ENCODE results near the gene PCDHB3. TPM values are rescaled to one million over a fixed set of nuclear protein-coding genes. Genes with fewer than 3 reads are reported as not detected.
"Not testable (repeated sequence)": the region's sequence is repeated elsewhere in the genome, so short reads cannot be mapped to it uniquely, and the experiment has no call there.

The PCDHB3 gene
- total and polyA plus RNA-seq, 2 experiments from 2014 or later, result 5.2 to 15.3 TPM

DNA sequence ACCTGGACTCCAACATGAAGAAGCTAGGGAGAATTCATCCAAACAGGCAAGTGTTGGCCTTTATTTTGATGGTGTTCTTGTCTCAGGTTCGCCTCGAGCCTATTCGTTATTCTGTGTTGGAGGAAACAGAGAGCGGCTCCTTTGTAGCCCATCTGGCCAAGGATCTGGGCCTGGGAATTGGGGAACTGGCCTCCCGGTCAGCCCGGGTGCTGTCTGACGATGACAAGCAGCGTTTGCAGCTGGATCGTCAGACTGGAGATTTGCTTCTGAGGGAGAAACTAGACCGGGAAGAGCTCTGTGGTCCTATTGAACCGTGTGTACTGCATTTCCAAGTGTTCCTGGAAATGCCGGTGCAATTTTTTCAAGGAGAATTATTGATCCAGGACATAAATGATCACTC lies 21.7 kb downstream of the PCDHB3 start (continued):
- TF ChIP-seq, protein P1, sequence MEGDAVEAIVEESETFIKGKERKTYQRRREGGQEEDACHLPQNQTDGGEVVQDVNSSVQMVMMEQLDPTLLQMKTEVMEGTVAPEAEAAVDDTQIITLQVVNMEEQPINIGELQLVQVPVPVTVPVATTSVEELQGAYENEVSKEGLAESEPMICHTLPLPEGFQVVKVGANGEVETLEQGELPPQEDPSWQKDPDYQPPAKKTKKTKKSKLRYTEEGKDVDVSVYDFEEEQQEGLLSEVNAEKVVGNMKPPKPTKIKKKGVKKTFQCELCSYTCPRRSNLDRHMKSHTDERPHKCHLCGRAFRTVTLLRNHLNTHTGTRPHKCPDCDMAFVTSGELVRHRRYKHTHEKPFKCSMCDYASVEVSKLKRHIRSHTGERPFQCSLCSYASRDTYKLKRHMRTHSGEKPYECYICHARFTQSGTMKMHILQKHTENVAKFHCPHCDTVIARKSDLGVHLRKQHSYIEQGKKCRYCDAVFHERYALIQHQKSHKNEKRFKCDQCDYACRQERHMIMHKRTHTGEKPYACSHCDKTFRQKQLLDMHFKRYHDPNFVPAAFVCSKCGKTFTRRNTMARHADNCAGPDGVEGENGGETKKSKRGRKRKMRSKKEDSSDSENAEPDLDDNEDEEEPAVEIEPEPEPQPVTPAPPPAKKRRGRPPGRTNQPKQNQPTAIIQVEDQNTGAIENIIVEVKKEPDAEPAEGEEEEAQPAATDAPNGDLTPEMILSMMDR (conservative IDR thresholded peaks at IDR 0.05; ENCODE audit: low read depth in 2 of 2), result no peak
- TF ChIP-seq POLR2AphosphoS5 (IDR thresholded peaks at IDR 0.05; ENCODE audit: low read depth) (no peak), ZNF114 (CRISPR knock-in tag; IDR thresholded peaks at IDR 0.05) (no peak), ZNF331 (CRISPR knock-in tag; IDR thresholded peaks at IDR 0.05; ENCODE audit: low read depth) (no peak), EZH2phosphoT487 (IDR thresholded peaks at IDR 0.05; ENCODE audit: unreplicated experiment) (no peak), STAT1 (IDR thresholded peaks at IDR 0.05; ENCODE audit: unreplicated experiment) (no peak)
- TF ChIP-seq, protein P2, sequence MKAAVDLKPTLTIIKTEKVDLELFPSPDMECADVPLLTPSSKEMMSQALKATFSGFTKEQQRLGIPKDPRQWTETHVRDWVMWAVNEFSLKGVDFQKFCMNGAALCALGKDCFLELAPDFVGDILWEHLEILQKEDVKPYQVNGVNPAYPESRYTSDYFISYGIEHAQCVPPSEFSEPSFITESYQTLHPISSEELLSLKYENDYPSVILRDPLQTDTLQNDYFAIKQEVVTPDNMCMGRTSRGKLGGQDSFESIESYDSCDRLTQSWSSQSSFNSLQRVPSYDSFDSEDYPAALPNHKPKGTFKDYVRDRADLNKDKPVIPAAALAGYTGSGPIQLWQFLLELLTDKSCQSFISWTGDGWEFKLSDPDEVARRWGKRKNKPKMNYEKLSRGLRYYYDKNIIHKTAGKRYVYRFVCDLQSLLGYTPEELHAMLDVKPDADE (IDR thresholded peaks at IDR 0.05), result no peak

DNA sequence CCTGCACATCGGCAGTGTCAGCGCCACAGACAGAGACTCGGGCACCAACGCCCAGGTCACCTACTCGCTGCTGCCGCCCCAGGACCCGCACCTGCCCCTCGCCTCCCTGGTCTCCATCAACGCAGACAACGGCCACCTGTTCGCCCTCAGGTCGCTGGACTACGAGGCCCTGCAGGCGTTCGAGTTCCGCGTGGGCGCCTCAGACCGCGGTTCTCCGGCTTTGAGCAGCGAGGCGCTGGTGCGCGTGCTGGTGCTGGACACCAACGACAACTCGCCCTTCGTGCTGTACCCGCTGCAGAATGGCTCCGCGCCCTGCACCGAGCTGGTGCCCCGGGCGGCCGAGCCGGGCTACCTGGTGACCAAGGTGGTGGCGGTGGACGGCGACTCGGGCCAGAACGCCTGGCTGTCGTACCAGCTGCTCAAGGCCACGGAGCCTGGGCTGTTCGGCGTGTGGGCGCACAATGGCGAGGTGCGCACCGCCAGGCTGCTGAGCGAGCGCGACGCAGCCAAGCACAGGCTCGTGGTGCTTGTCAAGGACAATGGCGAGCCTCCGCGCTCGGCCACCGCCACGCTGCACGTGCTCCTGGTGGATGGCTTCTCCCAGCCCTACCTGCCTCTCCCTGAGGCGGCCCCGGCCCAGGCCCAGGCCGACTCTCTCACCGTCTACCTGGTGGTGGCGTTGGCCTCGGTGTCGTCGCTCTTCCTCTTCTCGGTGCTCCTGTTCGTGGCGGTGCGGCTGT lies 23.3 kb downstream of the PCDHB3 start:
- not testable (repeated sequence) for H3K4me2 ChIP-seq; H3K27me3 Mint-ChIP-seq (ENCODE audit: insufficient read depth, low read depth, poor library complexity); H3K27ac ChIP-seq (ENCODE audit: low read depth); H3K4me1 ChIP-seq (ENCODE audit: insufficient read depth); H2AFZ ChIP-seq; H3K4me3 ChIP-seq; H3K36me3 ChIP-seq (ENCODE audit: insufficient read depth); H3K27me3 ChIP-seq (ENCODE audit: insufficient read depth); H3F3A ChIP-seq (replicated peaks; ENCODE audit: low read depth); H4K20me1 ChIP-seq (replicated peaks; ENCODE audit: insufficient read depth); H3K9me2 ChIP-seq (ENCODE audit: insufficient read depth); H3K4me3 Mint-ChIP-seq; H3K4me1 Mint-ChIP-seq; ATAC-seq; H3K27ac Mint-ChIP-seq; DNase-seq (ENCODE audit: low spot score); H3K9me3 Mint-ChIP-seq; H3K79me2 ChIP-seq (replicated peaks; ENCODE audit: insufficient read depth)
- H3K36me3 Mint-ChIP-seq (ENCODE audit: low read depth), result peaks cover 22% of the 10 kb centered on the region
- TF ChIP-seq, protein P1 (conservative IDR thresholded peaks at IDR 0.05; ENCODE audit: low read depth in 2 of 2), result 0 out of 4 replicates have a peak, but pooled peaks of 1 of the 2 experiments have one; percentile 3
